Posterior vena cava (tissue), 2 donors: ENCODE measurements around the gene TRIM2. TPM values are rescaled to one million over a fixed set of nuclear protein-coding genes. Genes with fewer than 3 reads are reported as not detected.

Source experiments
- DNase-seq: peaks from one replicate; pipeline ENCODE4 v3.0.0-alpha.2; 2020; ENCODE audit warnings: low spot score
- intact Hi-C, 2 donors: fragments of 100-400 bp; cut with DNase I; formaldehyde crosslinking; loops; one replicate each; pipeline versions ENCODE4 v1.14.1 to v1.14.2; 2022 to 2023
- total RNA-seq, 2 donors: library from RNA; stranded (reverse); fragmentation: NEBNext Ultra II Directional; extraction: Animal tissue kit (Norgen Biotek cat#: 25700); gene quantifications; one replicate each; pipeline ENCODE4 v1.2.1, GENCODE V29; 2021
- donor health status: DM: yes; HTN: yes; CAD: no.
- donor health status: DM: yes; HTN: yes; CAD: no.

Gene TRIM2
- total RNA-seq, 2 donors from 2014 or later, result 28.2 to 29.1 TPM

DNA sequence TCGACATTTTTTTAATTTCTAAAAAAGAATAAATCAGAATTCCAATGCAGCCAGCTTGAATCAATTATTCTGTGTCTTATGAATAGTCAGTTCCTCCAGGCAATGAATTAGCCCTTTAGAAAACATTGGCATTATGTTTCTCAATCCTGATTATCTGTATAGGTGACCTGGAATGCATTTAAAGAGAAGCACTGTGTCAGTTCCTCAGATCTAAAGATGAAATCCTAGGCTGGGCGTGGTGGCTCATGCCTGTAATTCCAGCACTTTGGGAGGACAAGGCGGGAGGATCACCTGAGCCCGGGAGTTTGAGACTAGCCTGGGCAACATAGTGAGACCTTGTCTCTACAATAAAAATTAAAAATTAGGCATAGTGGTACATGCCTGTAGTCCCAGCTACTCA is 183.7 kb downstream of the TRIM2 start:
- intact Hi-C loops, result loop anchor here in 1 of 2 donors (5.0 kb wide), 1 partner anchor 859 kb away; no protein-coding TSS in a partner anchor
- DNase-seq, result no peak

Other genes starting within 250 kb of the TRIM2 start
- 1 to 10 TPM in 1 of 2 donors, under 1 TPM in 1; 0.90 to 1.9 TPM for gene MND1, start 140.2 kb downstream of the TRIM2 start, total RNA-seq